ENCODE results near the gene RERE.

DNA sequence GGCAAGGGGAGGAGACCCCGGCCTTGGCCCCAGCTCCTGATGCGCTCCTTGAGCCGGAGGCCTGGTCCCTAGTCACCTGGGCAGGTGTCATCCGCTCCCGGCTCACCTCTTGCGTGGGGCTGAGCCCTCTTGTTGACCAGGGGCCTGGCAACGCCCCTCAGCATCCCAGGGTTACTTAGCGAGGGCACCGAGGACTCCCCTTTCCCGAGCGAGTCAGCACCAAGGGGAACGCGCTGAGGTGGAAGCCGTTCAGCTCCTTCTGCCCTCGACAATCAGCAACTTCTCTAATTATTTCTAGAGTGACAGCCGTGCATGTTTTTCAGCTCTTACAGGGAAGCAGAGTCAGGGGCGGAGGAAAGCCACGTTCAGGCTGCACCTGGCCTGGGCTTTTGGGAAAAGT is 499.0 kb downstream of the RERE start:
- no peak for TF ChIP-seq POLR2AphosphoS5 (IDR thresholded peaks at IDR 0.05)
- TF ChIP-seq, protein P1, sequence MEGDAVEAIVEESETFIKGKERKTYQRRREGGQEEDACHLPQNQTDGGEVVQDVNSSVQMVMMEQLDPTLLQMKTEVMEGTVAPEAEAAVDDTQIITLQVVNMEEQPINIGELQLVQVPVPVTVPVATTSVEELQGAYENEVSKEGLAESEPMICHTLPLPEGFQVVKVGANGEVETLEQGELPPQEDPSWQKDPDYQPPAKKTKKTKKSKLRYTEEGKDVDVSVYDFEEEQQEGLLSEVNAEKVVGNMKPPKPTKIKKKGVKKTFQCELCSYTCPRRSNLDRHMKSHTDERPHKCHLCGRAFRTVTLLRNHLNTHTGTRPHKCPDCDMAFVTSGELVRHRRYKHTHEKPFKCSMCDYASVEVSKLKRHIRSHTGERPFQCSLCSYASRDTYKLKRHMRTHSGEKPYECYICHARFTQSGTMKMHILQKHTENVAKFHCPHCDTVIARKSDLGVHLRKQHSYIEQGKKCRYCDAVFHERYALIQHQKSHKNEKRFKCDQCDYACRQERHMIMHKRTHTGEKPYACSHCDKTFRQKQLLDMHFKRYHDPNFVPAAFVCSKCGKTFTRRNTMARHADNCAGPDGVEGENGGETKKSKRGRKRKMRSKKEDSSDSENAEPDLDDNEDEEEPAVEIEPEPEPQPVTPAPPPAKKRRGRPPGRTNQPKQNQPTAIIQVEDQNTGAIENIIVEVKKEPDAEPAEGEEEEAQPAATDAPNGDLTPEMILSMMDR (IDR thresholded peaks at IDR 0.05), result no peak
